GM12878 (cell line): Measurements from ENCODE around the gene VRK3. TPM values are rescaled to one million over a fixed set of nuclear protein-coding genes. Genes with fewer than 3 reads are reported as not detected.

Experiments used
- ATAC-seq: fragments of 200-7000 bp; cut with Tn5 transposase; 3 replicates; pipeline ENCODE4 v1.9.1; 2020; ENCODE audit warnings: mild to moderate bottlenecking, moderate library complexity
- BruUV-seq: library from RNA; stranded (reverse); fragments of 400-500 nt; replicated peaks from 2 replicates; lab custom pipeline; 2021; lab: Mats Ljungman, UMichigan
- CTCF ChIA-PET: fragments of 300-600 bp; sonication (Branson Sonifier 250); formaldehyde crosslinking; extraction: SDS; loops from one replicate; lab custom pipeline; 2021; ENCODE audit warnings: inconsistent platforms; lab: Yijun Ruan, JAX
- POLR2A ChIA-PET: fragments of 350-600 bp; formaldehyde crosslinking; extraction: SDS; loops from one replicate; lab custom pipeline; 2021; ENCODE audit warnings: inconsistent platforms; lab: Charles Lee
- RAD21 ChIA-PET: fragments of 300-600 bp; sonication (Branson Sonifier 250); formaldehyde crosslinking; loops from one replicate; lab custom pipeline; 2023; ENCODE audit warnings: antibody characterized with exemption; ENCODE audit not compliant: unreplicated experiment; lab: Charles Lee
- SMC1A ChIA-PET: fragments of 300-600 bp; sonication (Branson Sonifier 250); formaldehyde crosslinking; loops from one replicate; lab custom pipeline; 2023; ENCODE audit not compliant: unreplicated experiment, uncharacterized antibody; lab: Charles Lee
- DNase-seq: peaks from one replicate; pipeline ENCODE4 v3.0.0-alpha.2; 2011; ENCODE audit warnings: low read depth, low spot score
- FAIRE-seq: peaks from 3 replicates; lab custom pipeline; 2011; peaks lifted over from hg19 to GRCh38; lab: Jason Lieb, UNC
- H2AFZ ChIP-seq: 2 replicates; pipeline ENCODE4 v1.6.0; 2011; ENCODE audit warnings: low read depth, low read length, control low read depth; ENCODE audit not compliant: control insufficient read depth
- H3K27ac ChIP-seq: 2 replicates; pipeline ENCODE4 v1.5.1; 2011; ENCODE audit warnings: control low read depth; ENCODE audit not compliant: control insufficient read depth, insufficient read depth
- H3K27me3 ChIP-seq, 2 experiments: replicated peaks in 1 of 2; 2 replicates each; pipeline versions ENCODE4 v1.6.0 to v1.6.1; 2011; ENCODE audit warnings: low read length in 1 of 2; ENCODE audit not compliant: control insufficient read depth in 2 of 2, insufficient read depth in 2 of 2
- H3K36me3 ChIP-seq, 2 experiments: 2 replicates each; pipeline ENCODE4 v1.5.1; 2011; ENCODE audit warnings: low read length in 1 of 2; ENCODE audit not compliant: control insufficient read depth in 2 of 2, insufficient read depth in 2 of 2
- H3K4me1 ChIP-seq: 2 replicates; pipeline ENCODE4 v1.6.1; 2011; ENCODE audit warnings: mild to moderate bottlenecking, low read length, moderate library complexity, mixed read lengths; ENCODE audit not compliant: control insufficient read depth, insufficient read depth
- H3K4me2 ChIP-seq: 2 replicates; pipeline ENCODE4 v1.6.0; 2011; ENCODE audit warnings: control low read depth; ENCODE audit not compliant: control insufficient read depth, insufficient read depth
- H3K4me3 ChIP-seq: fragments of 200-600 bp; sonication (generic); 2 replicates; pipeline ENCODE4 v1.5.1; 2016
- H3K79me2 ChIP-seq: 2 replicates; pipeline ENCODE4 v1.6.0; 2011; ENCODE audit warnings: low read length; ENCODE audit not compliant: control insufficient read depth, insufficient read depth
- H3K9ac ChIP-seq: 2 replicates; pipeline ENCODE4 v1.8.0; 2011; ENCODE audit warnings: low read length, control low read depth, mixed read lengths; ENCODE audit not compliant: control insufficient read depth, insufficient read depth
- H3K9me3 ChIP-seq: replicated peaks from 3 replicates; pipeline ENCODE4 v1.5.1; 2011; ENCODE audit warnings: mild to moderate bottlenecking, low read length; ENCODE audit not compliant: control insufficient read depth, insufficient read depth
- H4K20me1 ChIP-seq: 2 replicates; pipeline ENCODE4 v1.6.0; 2011; ENCODE audit not compliant: control insufficient read depth, insufficient read depth
- HDAC6 ChIP-seq: fragments of 200-600 bp; sonication (generic); IDR thresholded peaks from one replicate; pipeline ENCODE4 v1.8.0; 2017; ENCODE audit warnings: antibody characterized with exemption; ENCODE audit not compliant: unreplicated experiment
- RAD21 ChIP-seq: IDR thresholded peaks from 2 replicates; pipeline ENCODE4 v1.6.1; 2011; ENCODE audit warnings: mild to moderate bottlenecking, low read depth, low read length, moderate library complexity; ENCODE audit not compliant: insufficient read depth
- SMC3 ChIP-seq: IDR thresholded peaks from 2 replicates; pipeline ENCODE4 v1.6.1; 2011; ENCODE audit warnings: low read length, improper control_type of control experiment, borderline replicate concordance
- SP1 ChIP-seq: IDR thresholded peaks from one replicate; pipeline ENCODE4 v1.6.1; 2011; ENCODE audit warnings: low read depth, low read length
- WGBS: methylation state at CpG from one replicate; pipeline ENCODE4 v1.1.6; 2016; ENCODE audit warnings: low lambda C conversion rate; ENCODE audit not compliant: insufficient replicate concordance, insufficient coverage; ENCODE audit errors: missing lambda C conversion rate; 5-methylcytosine and 5-hydroxymethylcytosine counted together
- in situ Hi-C: fragments of 300-500 bp; cut with MboI; formaldehyde crosslinking; loops from 9 replicates; pipeline ENCODE4 v1.14.3; 2018; ENCODE audit warnings: mixed read lengths
- intact Hi-C: fragments of 100-400 bp; cut with micrococcal nuclease; formaldehyde crosslinking; loops from one replicate; pipeline ENCODE4 v1.14.2; 2022; ENCODE audit not compliant: unreplicated experiment
- polyA plus RNA-seq, 11 experiments: library from polyadenylated mRNA; depleted of rRNA in 4 of 11; unstranded in 6 of 11; stranded (reverse) in 5 of 11; fragments of >200 nt; fragmentation: Nextera tagmentation in 4 of 11; fragmentation: Illumina TruSeq in 1 of 11; extraction: Ambion mirVana in 4 of 11; extraction: Trizol in 1 of 11; gene quantifications; 1 replicate in 1 of 11; 2 replicates in 10 of 11; pipeline versions ENCODE4 v1.2.1 to v1.2.3, GENCODE V29; 2011 to 2016; ENCODE audit warnings: inconsistent platforms in 2 of 11, missing spikeins in 2 of 11, low read depth in 1 of 11
- total RNA-seq, 4 experiments: library from RNA; depleted of rRNA in 3 of 4; stranded (reverse); fragments of >200 nt in 3 of 4; fragmentation: Illumina TruSeq in 1 of 4; extraction: Trizol in 1 of 4; gene quantifications; 2 replicates each; pipeline versions ENCODE4 v1.2.1 to v1.2.3, GENCODE V29; 2013 to 2021
- TF ChIP-seq, protein P1 (sequence below): fragments of 450-650 bp; IDR thresholded peaks from 2 replicates; pipeline ENCODE4 v1.6.1; 2018; ENCODE audit warnings: borderline replicate concordance, mild to moderate bottlenecking; ENCODE audit not compliant: partially characterized antibody
- TF ChIP-seq, protein P2 (sequence below), 3 experiments: IDR thresholded peaks in 2 of 3; conservative IDR thresholded peaks in 1 of 3; 2 replicates each; pipeline ENCODE4 v1.5.1; 2011; ENCODE audit warnings: low read depth in 3 of 3, low read length in 3 of 3, mild to moderate bottlenecking in 3 of 3, control low read depth in 2 of 3, moderate library complexity in 2 of 3, inconsistent platforms in 1 of 3, mixed read lengths in 1 of 3; ENCODE audit not compliant: control insufficient read depth in 2 of 3, insufficient read depth in 1 of 3; ENCODE audit errors: extremely low read depth in 1 of 3
- TF ChIP-seq, protein P3 (sequence below): fragments of 450-650 bp; IDR thresholded peaks from 2 replicates; pipeline ENCODE4 v1.6.1; 2017; ENCODE audit warnings: mild to moderate bottlenecking
- TF ChIP-seq, protein P4 (sequence below): fragments of 450-650 bp; IDR thresholded peaks from 2 replicates; pipeline ENCODE4 v1.6.1; 2017; ENCODE audit warnings: mild to moderate bottlenecking, low read depth, inconsistent platforms; ENCODE audit not compliant: poor library complexity, severe bottlenecking

Gene VRK3
- total and polyA plus RNA-seq, 10 of the 15 experiments (the other 5 are each of a cell fraction or from before 2014, with no cell fraction given) = 17.3 to 61.9 (median 35.5) TPM

DNA sequence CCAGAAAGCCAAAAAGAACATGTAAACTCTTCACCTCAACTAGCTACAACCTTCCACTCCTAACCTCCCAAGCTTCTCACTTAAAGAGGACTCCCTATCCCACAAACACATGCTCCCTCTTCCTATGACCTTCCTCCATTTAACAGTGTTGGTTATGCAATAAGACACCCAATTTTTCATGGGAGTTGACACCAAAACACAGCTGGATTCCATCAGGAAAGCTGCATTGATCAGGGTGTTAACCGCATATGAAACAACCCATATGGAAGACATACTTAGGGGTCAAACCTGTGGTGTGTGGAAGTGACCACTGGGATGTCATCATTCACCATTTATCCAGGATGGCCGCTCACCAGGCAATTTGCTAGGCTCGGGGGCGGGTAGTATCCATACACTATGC, 22.5 kb upstream of the VRK3 start (continued):
- TF ChIP-seq, protein P1, sequence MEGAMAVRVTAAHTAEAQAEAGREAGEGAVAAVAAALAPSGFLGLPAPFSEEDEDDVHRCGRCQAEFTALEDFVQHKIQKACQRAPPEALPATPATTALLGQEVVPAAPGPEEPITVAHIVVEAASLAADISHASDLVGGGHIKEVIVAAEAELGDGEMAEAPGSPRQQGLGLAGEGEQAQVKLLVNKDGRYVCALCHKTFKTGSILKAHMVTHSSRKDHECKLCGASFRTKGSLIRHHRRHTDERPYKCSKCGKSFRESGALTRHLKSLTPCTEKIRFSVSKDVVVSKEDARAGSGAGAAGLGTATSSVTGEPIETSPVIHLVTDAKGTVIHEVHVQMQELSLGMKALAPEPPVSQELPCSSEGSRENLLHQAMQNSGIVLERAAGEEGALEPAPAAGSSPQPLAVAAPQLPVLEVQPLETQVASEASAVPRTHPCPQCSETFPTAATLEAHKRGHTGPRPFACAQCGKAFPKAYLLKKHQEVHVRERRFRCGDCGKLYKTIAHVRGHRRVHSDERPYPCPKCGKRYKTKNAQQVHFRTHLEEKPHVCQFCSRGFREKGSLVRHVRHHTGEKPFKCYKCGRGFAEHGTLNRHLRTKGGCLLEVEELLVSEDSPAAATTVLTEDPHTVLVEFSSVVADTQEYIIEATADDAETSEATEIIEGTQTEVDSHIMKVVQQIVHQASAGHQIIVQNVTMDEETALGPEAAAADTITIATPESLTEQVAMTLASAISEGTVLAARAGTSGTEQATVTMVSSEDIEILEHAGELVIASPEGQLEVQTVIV = no peak
- TF ChIP-seq HDAC6 = no peak
- TF ChIP-seq, all 136 proteins: peak for 0

DNA sequence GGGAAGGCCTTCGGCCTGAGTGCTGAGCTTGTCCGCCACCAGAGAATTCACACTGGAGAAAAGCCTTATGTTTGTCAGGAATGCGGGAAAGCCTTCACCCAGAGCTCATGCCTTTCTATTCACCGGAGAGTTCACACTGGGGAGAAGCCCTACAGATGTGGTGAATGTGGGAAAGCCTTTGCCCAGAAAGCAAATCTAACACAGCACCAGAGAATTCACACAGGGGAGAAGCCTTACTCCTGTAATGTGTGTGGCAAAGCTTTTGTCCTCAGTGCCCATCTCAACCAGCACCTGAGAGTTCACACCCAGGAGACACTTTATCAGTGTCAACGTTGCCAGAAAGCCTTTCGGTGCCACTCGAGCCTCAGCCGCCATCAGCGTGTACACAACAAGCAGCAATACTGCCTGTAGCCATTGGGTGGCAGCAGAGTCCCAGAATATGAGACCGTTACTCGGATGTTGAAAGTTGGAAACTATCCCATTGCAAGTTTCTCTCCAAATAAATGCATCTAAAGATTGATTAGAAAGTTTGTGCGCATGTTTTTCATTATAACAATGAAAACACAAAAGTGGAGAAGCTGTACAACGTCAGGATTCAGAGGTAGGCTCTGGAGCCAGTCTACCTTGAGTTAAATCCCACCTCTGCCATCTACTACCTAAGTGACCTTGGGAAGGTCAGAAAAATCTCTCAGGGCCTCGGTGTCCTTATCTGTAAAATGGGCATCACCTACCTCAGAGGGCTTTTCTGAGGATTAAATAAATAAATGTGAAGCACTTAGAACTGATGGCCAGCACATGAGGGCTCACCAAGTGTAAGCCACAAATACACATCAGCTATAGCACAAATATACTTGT, 21.7 kb upstream of the VRK3 start:
- H3K4me1 ChIP-seq = peaks cover 4% of the 10 kb centered on the region; the same call in 1 of the 2 replicates
- H3K9me3 ChIP-seq = peaks cover 34% of the 10 kb centered on the region
- TF ChIP-seq, protein P2, sequence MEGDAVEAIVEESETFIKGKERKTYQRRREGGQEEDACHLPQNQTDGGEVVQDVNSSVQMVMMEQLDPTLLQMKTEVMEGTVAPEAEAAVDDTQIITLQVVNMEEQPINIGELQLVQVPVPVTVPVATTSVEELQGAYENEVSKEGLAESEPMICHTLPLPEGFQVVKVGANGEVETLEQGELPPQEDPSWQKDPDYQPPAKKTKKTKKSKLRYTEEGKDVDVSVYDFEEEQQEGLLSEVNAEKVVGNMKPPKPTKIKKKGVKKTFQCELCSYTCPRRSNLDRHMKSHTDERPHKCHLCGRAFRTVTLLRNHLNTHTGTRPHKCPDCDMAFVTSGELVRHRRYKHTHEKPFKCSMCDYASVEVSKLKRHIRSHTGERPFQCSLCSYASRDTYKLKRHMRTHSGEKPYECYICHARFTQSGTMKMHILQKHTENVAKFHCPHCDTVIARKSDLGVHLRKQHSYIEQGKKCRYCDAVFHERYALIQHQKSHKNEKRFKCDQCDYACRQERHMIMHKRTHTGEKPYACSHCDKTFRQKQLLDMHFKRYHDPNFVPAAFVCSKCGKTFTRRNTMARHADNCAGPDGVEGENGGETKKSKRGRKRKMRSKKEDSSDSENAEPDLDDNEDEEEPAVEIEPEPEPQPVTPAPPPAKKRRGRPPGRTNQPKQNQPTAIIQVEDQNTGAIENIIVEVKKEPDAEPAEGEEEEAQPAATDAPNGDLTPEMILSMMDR (IDR thresholded peaks at IDR 0.05 in 2 of 3, conservative IDR thresholded peaks at IDR 0.05 in 1 of 3; ENCODE audit: control insufficient read depth in 2 of 3, extremely low read depth in 1 of 3, insufficient read depth in 1 of 3, low read depth in 3 of 3, low read length in 3 of 3) = peak; percentile 39 to 65 (median 62)
- peak; percentile 53; the same call in 1 of the 2 replicates for TF ChIP-seq RAD21
- TF ChIP-seq SMC3 = peak; percentile 14; the same call in 1 of the 2 replicates
- TF ChIP-seq, protein P3, sequence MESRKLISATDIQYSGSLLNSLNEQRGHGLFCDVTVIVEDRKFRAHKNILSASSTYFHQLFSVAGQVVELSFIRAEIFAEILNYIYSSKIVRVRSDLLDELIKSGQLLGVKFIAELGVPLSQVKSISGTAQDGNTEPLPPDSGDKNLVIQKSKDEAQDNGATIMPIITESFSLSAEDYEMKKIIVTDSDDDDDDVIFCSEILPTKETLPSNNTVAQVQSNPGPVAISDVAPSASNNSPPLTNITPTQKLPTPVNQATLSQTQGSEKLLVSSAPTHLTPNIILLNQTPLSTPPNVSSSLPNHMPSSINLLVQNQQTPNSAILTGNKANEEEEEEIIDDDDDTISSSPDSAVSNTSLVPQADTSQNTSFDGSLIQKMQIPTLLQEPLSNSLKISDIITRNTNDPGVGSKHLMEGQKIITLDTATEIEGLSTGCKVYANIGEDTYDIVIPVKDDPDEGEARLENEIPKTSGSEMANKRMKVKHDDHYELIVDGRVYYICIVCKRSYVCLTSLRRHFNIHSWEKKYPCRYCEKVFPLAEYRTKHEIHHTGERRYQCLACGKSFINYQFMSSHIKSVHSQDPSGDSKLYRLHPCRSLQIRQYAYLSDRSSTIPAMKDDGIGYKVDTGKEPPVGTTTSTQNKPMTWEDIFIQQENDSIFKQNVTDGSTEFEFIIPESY = peak; percentile 99
- TF ChIP-seq SP1 = no peak
- TF ChIP-seq, protein P4, sequence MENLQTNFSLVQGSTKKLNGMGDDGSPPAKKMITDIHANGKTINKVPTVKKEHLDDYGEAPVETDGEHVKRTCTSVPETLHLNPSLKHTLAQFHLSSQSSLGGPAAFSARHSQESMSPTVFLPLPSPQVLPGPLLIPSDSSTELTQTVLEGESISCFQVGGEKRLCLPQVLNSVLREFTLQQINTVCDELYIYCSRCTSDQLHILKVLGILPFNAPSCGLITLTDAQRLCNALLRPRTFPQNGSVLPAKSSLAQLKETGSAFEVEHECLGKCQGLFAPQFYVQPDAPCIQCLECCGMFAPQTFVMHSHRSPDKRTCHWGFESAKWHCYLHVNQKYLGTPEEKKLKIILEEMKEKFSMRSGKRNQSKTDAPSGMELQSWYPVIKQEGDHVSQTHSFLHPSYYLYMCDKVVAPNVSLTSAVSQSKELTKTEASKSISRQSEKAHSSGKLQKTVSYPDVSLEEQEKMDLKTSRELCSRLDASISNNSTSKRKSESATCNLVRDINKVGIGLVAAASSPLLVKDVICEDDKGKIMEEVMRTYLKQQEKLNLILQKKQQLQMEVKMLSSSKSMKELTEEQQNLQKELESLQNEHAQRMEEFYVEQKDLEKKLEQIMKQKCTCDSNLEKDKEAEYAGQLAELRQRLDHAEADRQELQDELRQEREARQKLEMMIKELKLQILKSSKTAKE = no peak
- RAD21 ChIA-PET = no interaction called here
- no peaks in the 10 kb centered on the region for H3K79me2 ChIP-seq
- no peak for FAIRE-seq
- H2AFZ ChIP-seq = no peak overlapping the region
- no peaks in the 10 kb centered on the region for H3K27me3 ChIP-seq
- SMC1A ChIA-PET = no interaction called here
- CTCF ChIA-PET = interaction anchor here (1.6 to 1.8 kb wide), 2 partner anchors 13 to 89 kb away, joined by 4 to 6 read pairs; no protein-coding TSS in a partner anchor
- POLR2A ChIA-PET = no interaction called here
- no TSS peak for BruUV-seq
- no peak overlapping the region for H3K9ac ChIP-seq
- no peak overlapping the region for H3K4me3 ChIP-seq
- H3K36me3 ChIP-seq = peaks cover 31 to 34% of the 10 kb centered on the region in 2 experiments
- intact Hi-C loops (no loop called here), in situ Hi-C loops (no loop called here)
- 93% methylated on average over 14 of the region's 14 CpGs for WGBS
- no peaks in the 10 kb centered on the region for H4K20me1 ChIP-seq
- no peak overlapping the region for H3K27ac ChIP-seq
- no peak overlapping the region for H3K4me2 ChIP-seq
- no peak for ATAC-seq
- no peak for DNase-seq
